ENCODE data around the gene PRXL2C. TPM values are rescaled to one million over a fixed set of nuclear protein-coding genes. Genes with fewer than 3 reads are reported as not detected.

Gene PRXL2C
- total and polyA plus RNA-seq, 2 of the 13 experiments (the other 11 are each of a cell fraction or from before 2014, with no cell fraction given) = 11.0 to 13.2 TPM

GRCh38 chr9:96654450-96655197, 493 bp downstream of the PRXL2C start (continued):
- 0 out of 2 replicates have a peak, but pooled peaks have one; percentile 35 for TF ChIP-seq PRDM15 (CRISPR knock-in tag; IDR thresholded peaks at IDR 0.05)
- 0 out of 2 replicates have a peak, but pooled peaks have one; percentile 55 for TF ChIP-seq ZNF558 (CRISPR knock-in tag; IDR thresholded peaks at IDR 0.05; ENCODE audit: borderline replicate concordance)
- peak; percentile 21; the same call in 1 of the 2 replicates for TF ChIP-seq ZNF772 (CRISPR knock-in tag; IDR thresholded peaks at IDR 0.05)
- no peak for TF ChIP-seq EP300 (IDR thresholded peaks at IDR 0.05; ENCODE audit: low read depth in 2 of 2, low read length in 2 of 2)
- no peak for TF ChIP-seq EP300 (CRISPR knock-in tag; IDR thresholded peaks at IDR 0.05; ENCODE audit: borderline replicate concordance)
- peak; percentile 78; the same call in 1 of the 2 replicates for TF ChIP-seq ZSCAN31 (CRISPR knock-in tag; IDR thresholded peaks at IDR 0.05; ENCODE audit: low read depth)
- no peak for TF ChIP-seq ZBTB42 (CRISPR knock-in tag; IDR thresholded peaks at IDR 0.05)
- peak; percentile 59; the same call in 1 of the 2 replicates for TF ChIP-seq ARID4A (CRISPR knock-in tag; IDR thresholded peaks at IDR 0.05; ENCODE audit: borderline replicate concordance)
- no peak for TF ChIP-seq GLMP (CRISPR knock-in tag; IDR thresholded peaks at IDR 0.05; ENCODE audit: borderline replicate concordance)
- TF ChIP-seq ERF (CRISPR knock-in tag; IDR thresholded peaks at IDR 0.05) = peak; percentile 50; the same call in 1 of the 2 replicates
- no peak for TF ChIP-seq DR1 (CRISPR knock-in tag; IDR thresholded peaks at IDR 0.05)
- TF ChIP-seq ZNF607 (CRISPR knock-in tag; IDR thresholded peaks at IDR 0.05; ENCODE audit: borderline replicate concordance) = no peak
- TF ChIP-seq ZMAT5 (CRISPR knock-in tag; IDR thresholded peaks at IDR 0.05; ENCODE audit: borderline replicate concordance, low read depth) = no peak
- TF ChIP-seq ZBTB21 (CRISPR knock-in tag; IDR thresholded peaks at IDR 0.05) = no peak
- no peak for TF ChIP-seq ZNF780A (CRISPR knock-in tag; IDR thresholded peaks at IDR 0.05)
- no peak for TF ChIP-seq SKI (IDR thresholded peaks at IDR 0.05; ENCODE audit: partially characterized antibody)
- TF ChIP-seq ZNF343 (CRISPR knock-in tag; IDR thresholded peaks at IDR 0.05) = 0 out of 2 replicates have a peak, but pooled peaks have one; percentile 38
